ENCODE results near the gene ARL15. TPM values are rescaled to one million over a fixed set of nuclear protein-coding genes. Genes with fewer than 3 reads are reported as not detected.

Gene ARL15
- total RNA-seq, 1 donor: 28.1 TPM

DNA sequence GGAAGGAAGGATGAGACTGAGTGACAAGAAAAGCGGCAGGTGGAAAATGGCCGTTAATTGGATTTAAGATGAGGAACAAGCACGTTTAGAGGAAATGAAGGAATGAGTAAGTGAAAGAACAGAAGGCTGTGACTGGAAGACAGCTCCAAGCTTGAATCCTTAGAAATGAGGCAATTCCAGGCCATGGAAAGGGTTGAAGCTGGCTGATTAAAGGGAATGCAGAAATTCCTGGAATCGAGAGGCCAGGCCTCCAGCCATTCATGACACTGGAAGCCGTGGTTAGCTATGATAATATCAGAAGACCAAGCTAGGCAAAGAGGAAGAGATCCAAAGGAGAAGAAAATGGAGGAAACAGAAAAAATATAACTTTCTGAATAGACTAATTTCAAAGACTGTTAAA, 84.2 kb downstream of the ARL15 start:
- TF ChIP-seq CTCF (IDR thresholded peaks at IDR 0.05; ENCODE audit: insufficient read depth, low read depth, low read length): no peak
- no peak overlapping the region for H3K4me3 ChIP-seq (ENCODE audit: low read depth, low read length)
- DNase-seq (ENCODE audit: low read depth): no peak

DNA sequence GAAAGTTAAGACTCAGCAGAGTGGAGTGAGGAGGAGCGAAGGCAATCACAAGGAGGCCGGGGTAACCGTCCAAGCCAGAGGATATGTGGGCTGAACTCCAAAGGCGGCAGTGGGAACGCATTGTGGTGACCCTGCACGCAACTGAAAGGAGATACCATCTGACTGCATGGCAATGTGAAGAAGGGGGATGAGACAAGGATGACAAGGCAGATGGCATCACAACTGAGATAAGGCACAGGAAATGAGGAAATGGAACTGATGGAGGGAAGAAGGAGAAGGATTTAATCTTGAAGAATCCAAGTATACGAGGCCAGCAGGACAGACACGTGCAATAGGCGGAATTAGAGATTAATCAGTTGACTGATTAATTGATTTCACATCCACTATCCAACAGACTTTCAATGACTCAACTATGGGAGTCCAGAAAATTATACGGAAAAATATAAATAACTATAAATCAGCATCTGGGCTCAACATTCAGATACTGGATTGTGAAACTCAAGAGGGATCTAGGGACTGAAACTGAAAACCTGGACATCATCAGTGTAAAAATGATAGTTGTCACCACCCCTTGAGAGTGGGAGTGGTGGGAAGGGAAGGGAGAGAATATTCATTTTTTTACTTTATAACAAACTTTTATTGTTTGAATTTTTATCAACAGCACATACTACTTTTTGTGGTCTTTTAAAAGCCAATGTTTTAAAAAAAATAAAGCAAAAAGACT, 86.1 kb downstream of the ARL15 start:
- peak; percentile 34 for DNase-seq (ENCODE audit: low read depth)
- H3K4me3 ChIP-seq (ENCODE audit: low read depth, low read length): no peak overlapping the region
- TF ChIP-seq CTCF (IDR thresholded peaks at IDR 0.05; ENCODE audit: insufficient read depth, low read depth, low read length): no peak

DNA sequence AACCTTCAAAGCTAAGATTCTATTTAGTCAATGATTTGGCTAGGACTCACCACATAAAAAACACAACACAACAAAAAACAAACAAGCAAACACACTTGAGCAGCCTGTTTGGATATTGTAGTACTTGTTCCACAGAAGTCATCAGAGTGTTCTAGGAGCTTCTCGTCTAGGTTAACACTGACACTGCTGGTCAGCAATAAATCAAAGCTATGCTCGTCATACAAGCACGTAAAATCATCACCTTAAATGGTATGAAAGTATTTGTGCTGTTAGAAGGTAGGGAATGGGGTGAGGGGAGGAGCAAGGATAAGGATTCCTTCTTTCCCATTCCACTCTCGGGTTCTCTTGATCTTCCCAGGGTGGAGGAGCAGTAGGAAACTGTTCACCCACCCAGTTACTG, 88.0 kb downstream of the ARL15 start:
- H3K4me3 ChIP-seq (ENCODE audit: low read depth, low read length): no peak overlapping the region
- DNase-seq (ENCODE audit: low read depth): peak; percentile 31
- no peak for TF ChIP-seq CTCF (IDR thresholded peaks at IDR 0.05; ENCODE audit: insufficient read depth, low read depth, low read length)

DNA sequence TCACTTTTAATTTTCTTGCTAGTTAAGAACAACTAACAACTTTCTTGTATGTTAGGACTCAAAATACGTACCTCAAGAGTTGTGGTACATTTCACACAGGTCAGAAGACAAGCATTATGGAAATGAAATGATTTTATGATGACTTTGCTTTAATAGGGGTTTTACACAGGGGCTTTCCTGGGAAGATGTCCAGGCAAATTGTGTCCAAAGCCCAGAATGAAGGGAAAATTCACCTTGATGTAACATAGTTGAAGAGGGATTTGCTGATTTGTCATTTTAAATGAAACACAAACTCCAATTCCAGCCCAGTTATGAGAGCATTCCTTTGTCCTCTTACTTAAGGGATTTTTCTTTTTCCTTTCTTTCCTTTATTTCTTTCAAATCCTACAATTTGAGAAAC, 89.2 kb downstream of the ARL15 start:
- H3K4me3 ChIP-seq (ENCODE audit: low read depth, low read length): no peak overlapping the region
- no peak for DNase-seq (ENCODE audit: low read depth)
- TF ChIP-seq CTCF (IDR thresholded peaks at IDR 0.05; ENCODE audit: insufficient read depth, low read depth, low read length): no peak

DNA sequence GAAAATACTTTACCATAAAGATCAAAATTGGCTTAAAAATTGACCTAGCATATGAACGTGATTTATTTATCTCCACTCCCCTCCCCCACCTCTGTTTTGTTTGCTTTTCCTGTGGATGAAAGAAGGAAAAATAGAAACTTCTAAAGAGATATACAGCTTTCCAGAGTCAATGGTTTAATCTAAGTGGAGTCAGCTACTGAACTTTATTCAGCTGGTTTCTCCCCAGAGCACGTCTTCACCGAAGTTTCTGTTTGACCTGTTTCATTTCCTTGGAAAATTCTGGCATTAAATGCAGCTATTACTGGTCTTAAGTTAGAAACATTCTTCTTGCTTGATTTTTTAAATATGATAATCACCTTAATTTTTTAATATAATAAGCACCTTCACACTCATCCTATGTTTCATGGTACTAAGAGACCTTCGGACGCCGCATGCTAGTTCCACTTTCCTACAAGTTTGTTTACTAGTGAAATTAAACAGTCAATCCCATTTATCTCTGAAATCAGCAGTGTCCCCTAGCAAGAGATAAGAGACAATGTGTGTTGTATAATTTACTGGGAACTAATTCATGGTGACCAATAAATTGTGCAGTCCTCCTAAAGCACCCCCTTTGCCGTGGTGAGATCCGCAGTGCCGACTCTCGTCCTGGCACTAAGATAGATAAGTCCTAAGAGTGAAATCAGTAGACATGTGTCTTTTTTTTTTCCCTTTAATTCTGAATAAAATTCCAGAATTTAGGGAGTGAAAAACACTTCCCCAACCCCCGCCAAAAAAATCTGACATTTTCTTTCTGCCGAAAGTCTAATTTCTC, 89.9 kb downstream of the ARL15 start:
- no peak for TF ChIP-seq CTCF (IDR thresholded peaks at IDR 0.05; ENCODE audit: insufficient read depth, low read depth, low read length)
- no peak for DNase-seq (ENCODE audit: low read depth)
- peak overlapping the region; percentile 24 for H3K4me3 ChIP-seq (ENCODE audit: low read depth, low read length)

- peak; percentile 83 for DNase-seq (ENCODE audit: low read depth)
- peak; percentile 81 for TF ChIP-seq CTCF (IDR thresholded peaks at IDR 0.05; ENCODE audit: insufficient read depth, low read depth, low read length)
Observed at GRCh38 chr5:54217826-54218503, 92.4 kb downstream of the ARL15 start.

More at GRCh38 chr5:54217826-54218503, 92.4 kb downstream of the ARL15 start:
- no peak overlapping the region for H3K4me3 ChIP-seq (ENCODE audit: low read depth, low read length)

Measured in fibroblast of villous mesenchyme (primary cell).